IgD-negative memory B cell (primary cell): ENCODE results near the gene LMAN1L. TPM values are rescaled to one million over a fixed set of nuclear protein-coding genes. Genes with fewer than 3 reads are reported as not detected.

Source experiments
- H3K27ac Mint-ChIP-seq, 3 donors: one replicate each; pipeline ENCODE4 v1.8.0; 2020 to 2022; ENCODE audit warnings: mild to moderate bottlenecking in 3 of 3, mixed read lengths in 3 of 3, moderate library complexity in 1 of 3
- H3K27me3 Mint-ChIP-seq: one replicate; pipeline ENCODE4 v1.8.0; 2021; ENCODE audit warnings: mixed read lengths
- H3K36me3 Mint-ChIP-seq: one replicate; pipeline ENCODE4 v1.8.0; 2020; ENCODE audit warnings: mild to moderate bottlenecking, mixed read lengths
- H3K4me1 Mint-ChIP-seq, 3 donors: one replicate each; pipeline ENCODE4 v1.8.0; 2020 to 2022; ENCODE audit warnings: mixed read lengths in 3 of 3, mild to moderate bottlenecking in 1 of 3
- H3K4me3 Mint-ChIP-seq, 4 donors: one replicate each; pipeline ENCODE4 v1.8.0; 2020 to 2022; ENCODE audit warnings: mild to moderate bottlenecking in 4 of 4, mixed read lengths in 4 of 4, moderate library complexity in 3 of 4
- H3K9me3 Mint-ChIP-seq, 3 donors: one replicate each; pipeline ENCODE4 v1.8.0; 2020 to 2021; ENCODE audit warnings: mixed read lengths in 3 of 3, mild to moderate bottlenecking in 1 of 3
- polyA plus RNA-seq: library from polyadenylated mRNA; unstranded; fragments of 300-500 nt; fragmentation: Illumina TruSeq; gene quantifications from one replicate; pipeline ENCODE4 v1.2.3, GENCODE V29; 2021

LMAN1L gene
- polyA plus RNA-seq, 1 donor from 2014 or later: not detected

- Mint-ChIP-seq H3K4me1 (peaks cover 30 to 41% (median 37%) of the 10 kb centered on the region in 3 donors), H3K4me3 (peak overlapping the region in 1 of 4 donors; percentile 7), H3K27me3 (no peaks in the 10 kb centered on the region)
Observed at GRCh38 chr15:74856537-74856936, 43.9 kb downstream of the LMAN1L start.

GRCh38 chr15:74857082-74857655 lies 44.5 kb downstream of the LMAN1L start:
- peaks cover 30 to 41% (median 37%) of the 10 kb centered on the region in 3 donors for H3K4me1 Mint-ChIP-seq
- peaks cover 2% of the 10 kb centered on the region for H3K36me3 Mint-ChIP-seq

More at GRCh38 chr15:74856537-74856936, 43.9 kb downstream of the LMAN1L start:
- peaks cover 2% of the 10 kb centered on the region for H3K36me3 Mint-ChIP-seq
- H3K9me3 Mint-ChIP-seq: no peaks in the 10 kb centered on the region
- peak overlapping the region; percentile 33 to 95 (median 82) for H3K27ac Mint-ChIP-seq

GRCh38 chr15:74857671-74858368 lies 45.2 kb downstream of the LMAN1L start:
- H3K4me1 Mint-ChIP-seq: peaks cover 30 to 41% (median 37%) of the 10 kb centered on the region in 3 donors
- H3K27ac Mint-ChIP-seq: peak overlapping the region; percentile 33 to 95 (median 84)
- H3K36me3 Mint-ChIP-seq: peaks cover 2% of the 10 kb centered on the region
- no peaks in the 10 kb centered on the region for H3K9me3 Mint-ChIP-seq
- H3K27me3 Mint-ChIP-seq: no peaks in the 10 kb centered on the region
- peak overlapping the region; percentile 13 to 90 (median 66) for H3K4me3 Mint-ChIP-seq

More at GRCh38 chr15:74857082-74857655, 44.5 kb downstream of the LMAN1L start:
- no peaks in the 10 kb centered on the region for H3K9me3 Mint-ChIP-seq
- H3K27me3 Mint-ChIP-seq: no peaks in the 10 kb centered on the region
- peak overlapping the region in 3 of 4 donors; percentile 7 to 90 (median 81) for H3K4me3 Mint-ChIP-seq
- H3K27ac Mint-ChIP-seq: peak overlapping the region; percentile 33 to 95 (median 82)

DNA sequence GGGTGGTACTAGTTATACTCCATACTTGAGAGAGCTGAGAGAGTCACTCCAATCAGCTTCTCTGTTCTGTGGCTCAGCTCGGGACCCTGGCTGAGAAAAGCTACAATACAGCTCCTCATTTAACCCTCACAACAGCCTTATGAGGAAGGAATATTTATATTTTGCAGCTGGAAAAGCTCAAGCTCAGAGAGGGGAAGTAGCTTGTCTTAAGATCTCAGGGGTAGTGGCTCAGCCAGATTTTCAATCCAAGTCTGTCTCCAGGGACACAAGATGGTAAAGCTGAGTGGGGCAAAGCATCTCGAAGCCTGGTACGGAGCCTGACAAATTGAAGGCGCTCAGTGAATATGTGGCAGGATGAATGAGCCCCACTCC lies 45.7 kb downstream of the LMAN1L start:
- peak overlapping the region; percentile 33 to 95 (median 84) for H3K27ac Mint-ChIP-seq
- H3K9me3 Mint-ChIP-seq: no peaks in the 10 kb centered on the region
- peaks cover 30 to 41% (median 37%) of the 10 kb centered on the region in 3 donors for H3K4me1 Mint-ChIP-seq
- peaks cover 2% of the 10 kb centered on the region for H3K36me3 Mint-ChIP-seq
- peak overlapping the region; percentile 44 to 90 (median 66) for H3K4me3 Mint-ChIP-seq
- no peaks in the 10 kb centered on the region for H3K27me3 Mint-ChIP-seq

GRCh38 chr15:74863239-74864056 lies 50.8 kb downstream of the LMAN1L start:
- Mint-ChIP-seq H3K27ac (peak overlapping the region in 2 of 3 donors; percentile 16 to 50), H3K36me3 (peaks cover 6% of the 10 kb centered on the region), H3K4me3 (no peak overlapping the region), H3K27me3 (no peaks in the 10 kb centered on the region), H3K9me3 (peaks cover 0 to 2% (median 0%) of the 10 kb centered on the region in 3 donors), H3K4me1 (peaks cover 29 to 53% (median 50%) of the 10 kb centered on the region in 3 donors)

DNA sequence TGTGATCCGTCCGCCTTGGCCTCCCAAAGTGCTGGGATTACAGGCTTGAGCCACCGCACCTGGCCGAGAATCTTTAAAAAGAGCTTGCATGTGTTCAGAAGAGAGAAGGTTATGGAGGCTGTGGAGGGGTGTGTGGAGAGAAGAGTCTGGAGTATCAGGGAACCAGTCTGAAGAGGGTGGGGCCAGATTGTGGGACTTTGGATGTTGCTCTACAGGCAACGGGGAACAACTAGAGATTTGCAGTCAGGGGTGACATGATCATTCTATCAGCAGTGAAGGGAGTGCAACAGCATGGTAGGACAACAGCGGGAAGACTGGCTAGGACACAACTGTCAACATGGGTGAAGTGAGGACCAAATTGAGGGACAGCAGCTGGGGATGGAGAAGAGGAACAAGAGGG lies 51.7 kb downstream of the LMAN1L start:
- peaks cover 5% of the 10 kb centered on the region for H3K36me3 Mint-ChIP-seq
- no peak overlapping the region for H3K27ac Mint-ChIP-seq
- H3K4me3 Mint-ChIP-seq: no peak overlapping the region
- peaks cover 0 to 2% (median 0%) of the 10 kb centered on the region in 3 donors for H3K9me3 Mint-ChIP-seq
- H3K27me3 Mint-ChIP-seq: no peaks in the 10 kb centered on the region
- peaks cover 25 to 52% (median 47%) of the 10 kb centered on the region in 3 donors for H3K4me1 Mint-ChIP-seq

GRCh38 chr15:74865316-74865715 lies 52.7 kb downstream of the LMAN1L start:
- H3K4me1 Mint-ChIP-seq: peaks cover 33 to 55% (median 52%) of the 10 kb centered on the region in 3 donors
- H3K36me3 Mint-ChIP-seq: peaks cover 5% of the 10 kb centered on the region
- H3K27ac Mint-ChIP-seq: peak overlapping the region in 1 of 3 donors; percentile 33
- H3K9me3 Mint-ChIP-seq: peaks cover 0 to 2% (median 0%) of the 10 kb centered on the region in 3 donors
- H3K4me3 Mint-ChIP-seq: peak overlapping the region in 3 of 4 donors; percentile 19 to 58 (median 53)
- H3K27me3 Mint-ChIP-seq: no peaks in the 10 kb centered on the region

GRCh38 chr15:74866090-74866489 lies 53.5 kb downstream of the LMAN1L start:
- peaks cover 5% of the 10 kb centered on the region for H3K36me3 Mint-ChIP-seq

GRCh38 chr15:74867466-74868038 lies 54.9 kb downstream of the LMAN1L start:
- H3K36me3 Mint-ChIP-seq: peaks cover 5% of the 10 kb centered on the region
- no peaks in the 10 kb centered on the region for H3K27me3 Mint-ChIP-seq
- peaks cover 42 to 61% (median 60%) of the 10 kb centered on the region in 3 donors for H3K4me1 Mint-ChIP-seq
- H3K4me3 Mint-ChIP-seq: peak overlapping the region in 3 of 4 donors; percentile 31 to 84 (median 77)
- H3K27ac Mint-ChIP-seq: peak overlapping the region; percentile 22 to 70 (median 67)
- H3K9me3 Mint-ChIP-seq: peaks cover 0 to 2% (median 0%) of the 10 kb centered on the region in 3 donors

More at GRCh38 chr15:74866090-74866489, 53.5 kb downstream of the LMAN1L start:
- H3K4me3 Mint-ChIP-seq: peak overlapping the region in 3 of 4 donors; percentile 15 to 90 (median 51)
- H3K9me3 Mint-ChIP-seq: peaks cover 0 to 2% (median 0%) of the 10 kb centered on the region in 3 donors
- H3K4me1 Mint-ChIP-seq: peaks cover 40 to 61% (median 60%) of the 10 kb centered on the region in 3 donors
- H3K27ac Mint-ChIP-seq: peak overlapping the region in 1 of 3 donors; percentile 25
- H3K27me3 Mint-ChIP-seq: no peaks in the 10 kb centered on the region

- Mint-ChIP-seq H3K9me3 (peaks cover 0 to 2% (median 0%) of the 10 kb centered on the region in 3 donors), H3K4me3 (peak overlapping the region; percentile 10 to 92 (median 54)), H3K36me3 (peaks cover 5% of the 10 kb centered on the region), H3K27me3 (no peaks in the 10 kb centered on the region), H3K27ac (peak overlapping the region; percentile 18 to 70 (median 67)), H3K4me1 (peaks cover 47 to 64% (median 63%) of the 10 kb centered on the region in 3 donors)
Observed at GRCh38 chr15:74868059-74868458, 55.4 kb downstream of the LMAN1L start.

DNA sequence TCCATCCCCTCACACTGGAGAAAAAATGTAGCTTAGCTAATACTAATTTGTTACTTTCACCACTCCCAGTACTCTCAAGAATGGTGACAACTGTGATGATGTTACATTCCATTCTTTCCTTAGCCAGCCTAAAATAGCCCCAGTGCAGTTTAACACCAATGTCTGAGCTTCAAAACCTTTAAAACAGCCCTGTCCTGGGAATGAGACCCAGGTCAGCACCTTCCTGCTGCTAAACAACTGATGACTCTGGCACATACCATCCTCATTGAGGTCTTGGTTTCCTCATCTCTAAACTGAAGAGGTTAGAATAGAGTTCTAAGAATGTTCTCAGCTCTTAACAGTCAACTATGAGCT lies 56.7 kb downstream of the LMAN1L start:
- Mint-ChIP-seq H3K27ac (peak overlapping the region; percentile 83 to 92 (median 86)), H3K4me3 (peak overlapping the region in 3 of 4 donors; percentile 86 to 96 (median 93)), H3K4me1 (peaks cover 40 to 60% (median 58%) of the 10 kb centered on the region in 3 donors), H3K9me3 (peaks cover 0 to 2% (median 0%) of the 10 kb centered on the region in 3 donors), H3K27me3 (no peaks in the 10 kb centered on the region), H3K36me3 (peaks cover 4% of the 10 kb centered on the region)

GRCh38 chr15:74869726-74870407 lies 57.2 kb downstream of the LMAN1L start:
- peaks cover 0 to 2% (median 0%) of the 10 kb centered on the region in 3 donors for H3K9me3 Mint-ChIP-seq
- H3K36me3 Mint-ChIP-seq: peaks cover 4% of the 10 kb centered on the region
- H3K27ac Mint-ChIP-seq: peak overlapping the region; percentile 83 to 92 (median 86)
- peak overlapping the region; percentile 84 to 96 (median 90) for H3K4me3 Mint-ChIP-seq
- H3K27me3 Mint-ChIP-seq: no peaks in the 10 kb centered on the region
- H3K4me1 Mint-ChIP-seq: peaks cover 37 to 57% (median 56%) of the 10 kb centered on the region in 3 donors

DNA sequence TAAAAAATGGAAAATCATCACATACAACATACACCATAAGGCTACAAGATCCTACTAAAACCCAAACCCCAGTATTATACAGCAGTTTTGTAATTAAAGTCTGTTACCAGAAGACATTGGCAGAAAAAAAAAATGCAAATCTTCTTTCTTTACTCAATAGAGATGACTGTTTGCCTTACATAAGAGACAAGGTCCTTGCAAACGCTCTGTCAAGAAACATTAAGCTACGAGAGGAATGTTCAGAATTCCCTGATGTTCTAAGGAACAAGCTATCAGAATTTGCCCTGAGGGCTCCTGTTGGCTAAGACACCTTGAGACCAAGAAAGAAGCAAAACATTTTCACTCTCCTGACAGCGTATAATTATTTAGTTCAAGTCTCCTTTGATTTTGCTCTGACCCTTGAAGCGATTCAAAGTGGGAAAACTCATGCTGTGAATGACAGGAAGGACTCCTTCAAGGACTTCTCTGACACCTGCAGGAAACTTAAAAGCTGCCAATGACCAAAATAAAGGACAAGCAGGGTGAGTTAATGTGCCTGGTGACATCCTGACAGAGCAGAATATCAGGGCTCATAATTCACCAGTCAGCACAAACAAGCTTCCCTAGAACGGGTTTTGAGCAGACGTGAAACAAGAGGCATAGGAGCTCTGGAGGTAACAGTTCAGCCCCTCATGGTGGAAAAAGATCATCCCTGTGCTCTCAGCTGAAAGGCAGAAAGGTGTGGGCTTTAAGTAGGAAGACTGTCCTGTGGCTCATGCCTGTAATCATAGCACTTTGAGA lies 58.0 kb downstream of the LMAN1L start:
- Mint-ChIP-seq H3K27ac (peak overlapping the region; percentile 83 to 92 (median 86)), H3K27me3 (no peaks in the 10 kb centered on the region), H3K4me1 (peaks cover 37 to 53% (median 52%) of the 10 kb centered on the region in 3 donors), H3K4me3 (peak overlapping the region; percentile 84 to 96 (median 90)), H3K36me3 (peaks cover 4% of the 10 kb centered on the region), H3K9me3 (peaks cover 0 to 2% (median 0%) of the 10 kb centered on the region in 3 donors)
